Thoracic aorta (tissue), 2 donors: ENCODE measurements around the gene EEFSEC. TPM values are rescaled to one million over a fixed set of nuclear protein-coding genes. Genes with fewer than 3 reads are reported as not detected.
A peak's percentile ranks its signal among the peaks of the same experiment; 100 is the strongest.

ENCODE experiments used
- ATAC-seq: fragments of 150-250 bp; one replicate; pipeline ENCODE4 v1.8.0; 2017; ENCODE audit warnings: low read depth; ENCODE audit not compliant: insufficient number of reproducible peaks, low FRiP score
- DNase-seq: peaks from one replicate; pipeline ENCODE4 v3.0.0-alpha.2; 2020; ENCODE audit warnings: low spot score
- H3K27ac ChIP-seq, 2 donors: fragments of 200-600 bp; sonication (generic); 1 replicate in 1 of 2; 2 replicates in 1 of 2; pipeline ENCODE4 v1.5.1; 2016; ENCODE audit warnings: mild to moderate bottlenecking in 2 of 2, moderate library complexity in 2 of 2
- H3K27me3 ChIP-seq: fragments of 200-600 bp; sonication (generic); replicated peaks from 2 replicates; pipeline ENCODE4 v1.6.0; 2016; ENCODE audit warnings: mild to moderate bottlenecking; ENCODE audit not compliant: insufficient read depth
- H3K36me3 ChIP-seq: fragments of 200-600 bp; sonication (generic); one replicate; pipeline ENCODE4 v1.5.1; 2016
- H3K4me1 ChIP-seq, 2 donors: fragments of 200-600 bp; sonication (generic); 1 replicate in 1 of 2; 2 replicates in 1 of 2; pipeline versions ENCODE4 v1.5.1 to v1.6.0; 2016; ENCODE audit warnings: low read depth in 2 of 2, mild to moderate bottlenecking in 1 of 2; ENCODE audit not compliant: control insufficient read depth in 1 of 2
- H3K4me3 ChIP-seq: fragments of 200-600 bp; sonication (generic); 2 replicates; pipeline ENCODE4 v1.5.1; 2016; ENCODE audit warnings: mild to moderate bottlenecking
- H3K9me3 ChIP-seq: fragments of 200-600 bp; sonication (generic); 2 replicates; pipeline ENCODE4 v1.5.1; 2016
- CTCF ChIP-seq: fragments of 200-600 bp; sonication (generic); IDR thresholded peaks from one replicate; pipeline ENCODE4 v1.5.1; 2019; ENCODE audit warnings: antibody characterized with exemption
- total RNA-seq, 2 donors: library from RNA; depleted of rRNA; stranded (reverse); fragments of >200 nt; gene quantifications; one replicate each; pipeline versions ENCODE4 v1.1.0 to v1.2.3, GENCODE V29; 2016

Gene EEFSEC
- total RNA-seq, 2 donors from 2014 or later, result 16.1 to 17.5 TPM

- Histone ChIP-seq H3K27me3 (no peaks in the 10 kb centered on the region), H3K9me3 (no peaks in the 10 kb centered on the region), H3K4me1 (peaks cover 5 to 28% of the 10 kb centered on the region in 2 donors), H3K27ac (no peak overlapping the region), H3K36me3 (no peaks in the 10 kb centered on the region), H3K4me3 (peak overlapping the region; percentile 24)
- DNase-seq, result no peak
- ATAC-seq, result no peak
- no peak for TF ChIP-seq CTCF
These were observed 26.2 kb downstream of the EEFSEC start for GRCh38 chr3:128179484-128179819.

GRCh38 chr3:128180436-128180835 lies 27.2 kb downstream of the EEFSEC start:
- no peaks in the 10 kb centered on the region for H3K27me3 ChIP-seq
- ATAC-seq, result no peak
- H3K9me3 ChIP-seq, result no peaks in the 10 kb centered on the region
- peaks cover 5 to 22% of the 10 kb centered on the region in 2 donors for H3K4me1 ChIP-seq
- H3K4me3 ChIP-seq, result no peak overlapping the region
- no peak for TF ChIP-seq CTCF
- H3K27ac ChIP-seq, result no peak overlapping the region
- no peak for DNase-seq
- no peaks in the 10 kb centered on the region for H3K36me3 ChIP-seq

- Histone ChIP-seq H3K4me3 (peak overlapping the region; percentile 5), H3K27ac (no peak overlapping the region)
- no peak for DNase-seq
These were observed 27.6 kb downstream of the EEFSEC start for GRCh38 chr3:128180913-128181312.

GRCh38 chr3:128182656-128183055 lies 29.4 kb downstream of the EEFSEC start:
- Histone ChIP-seq H3K9me3 (no peaks in the 10 kb centered on the region), H3K27ac (no peak overlapping the region), H3K4me1 (peaks cover 5 to 21% of the 10 kb centered on the region in 2 donors), H3K27me3 (no peaks in the 10 kb centered on the region), H3K4me3 (no peak overlapping the region), H3K36me3 (no peaks in the 10 kb centered on the region)
- no peak for TF ChIP-seq CTCF
- DNase-seq (no peak), ATAC-seq (no peak)

More at GRCh38 chr3:128180913-128181312, 27.6 kb downstream of the EEFSEC start:
- ATAC-seq, result no peak
- no peaks in the 10 kb centered on the region for H3K9me3 ChIP-seq
- H3K36me3 ChIP-seq, result no peaks in the 10 kb centered on the region
- TF ChIP-seq CTCF, result no peak
- H3K27me3 ChIP-seq, result no peaks in the 10 kb centered on the region
- H3K4me1 ChIP-seq, result peaks cover 5 to 21% of the 10 kb centered on the region in 2 donors

- Histone ChIP-seq H3K36me3 (no peaks in the 10 kb centered on the region), H3K27me3 (no peaks in the 10 kb centered on the region), H3K27ac (no peak overlapping the region), H3K4me3 (no peak overlapping the region), H3K9me3 (no peaks in the 10 kb centered on the region), H3K4me1 (peaks cover 2 to 8% of the 10 kb centered on the region in 2 donors)
- DNase-seq, result no peak
- no peak for TF ChIP-seq CTCF
- ATAC-seq, result no peak
These were observed 32.6 kb downstream of the EEFSEC start for GRCh38 chr3:128185630-128186447.
